ENCODE data around the gene PYGL.

PYGL gene

GRCh38 chr14:50871914-50872732, 72.2 kb downstream of the PYGL start, which contains the start of gene ABHD12B:
TSS of gene ABHD12B (plus strand) at chr14:50872053. CDS start at chr14:50872175, 122 bp downstream.
- DNase-seq (ENCODE audit: low spot score), result no peak

GRCh38 chr14:50871228-50871627, 73.1 kb downstream of the PYGL start:
- DNase-seq (ENCODE audit: low spot score), result no peak

DNA sequence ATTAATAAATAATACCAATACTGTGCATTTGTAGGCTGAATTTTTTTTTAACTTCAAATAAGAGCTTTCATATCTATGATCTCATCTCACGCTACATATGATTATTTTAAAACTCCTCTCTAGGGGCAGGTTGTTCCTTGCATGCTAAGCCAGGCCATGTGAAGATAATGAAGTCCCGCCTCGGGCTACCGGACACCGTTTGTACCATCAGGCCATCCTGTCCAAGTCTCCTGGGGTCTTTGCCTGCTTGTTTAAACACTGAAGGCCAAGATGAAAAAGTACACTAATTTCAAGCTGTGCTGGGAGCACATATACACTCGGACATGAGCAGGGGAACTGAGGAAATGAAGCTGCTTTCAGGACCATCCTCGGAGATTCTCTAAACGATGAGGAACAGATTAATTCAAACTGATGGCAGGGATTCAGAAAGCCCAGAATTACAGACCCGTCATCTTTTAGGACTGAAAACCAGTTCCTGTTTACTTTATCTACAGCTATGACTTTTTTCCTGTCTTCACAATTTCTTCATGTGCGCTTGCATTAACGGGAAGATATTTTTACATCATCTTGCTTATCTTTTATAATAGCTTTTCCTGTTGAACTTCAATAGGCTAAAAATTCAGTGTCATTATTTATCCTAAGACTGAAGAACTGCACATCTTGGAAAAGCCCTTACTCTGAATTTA, 78.7 kb downstream of the PYGL start:
- DNase-seq (ENCODE audit: low spot score), result no peak

DNA sequence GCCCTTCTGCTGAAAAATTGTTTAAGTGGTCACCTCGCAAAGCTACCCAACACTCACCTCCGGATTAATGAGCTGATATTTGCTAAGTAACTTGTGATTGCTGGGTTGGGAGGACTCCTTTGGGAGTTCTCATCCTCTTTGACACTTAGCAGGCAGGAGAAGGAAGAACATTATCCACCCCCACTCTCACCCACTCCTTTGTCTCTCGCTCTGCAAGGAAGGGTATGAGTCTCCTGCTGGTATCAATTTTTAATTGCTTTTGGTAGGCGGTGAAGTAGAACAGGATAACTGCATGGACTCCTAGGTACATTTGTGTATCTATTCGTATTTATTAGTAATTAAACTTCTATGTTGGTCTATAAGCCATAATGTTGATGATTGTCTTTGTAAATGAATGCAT, 79.3 kb downstream of the PYGL start:
- no peak for DNase-seq (ENCODE audit: low spot score)

DNA sequence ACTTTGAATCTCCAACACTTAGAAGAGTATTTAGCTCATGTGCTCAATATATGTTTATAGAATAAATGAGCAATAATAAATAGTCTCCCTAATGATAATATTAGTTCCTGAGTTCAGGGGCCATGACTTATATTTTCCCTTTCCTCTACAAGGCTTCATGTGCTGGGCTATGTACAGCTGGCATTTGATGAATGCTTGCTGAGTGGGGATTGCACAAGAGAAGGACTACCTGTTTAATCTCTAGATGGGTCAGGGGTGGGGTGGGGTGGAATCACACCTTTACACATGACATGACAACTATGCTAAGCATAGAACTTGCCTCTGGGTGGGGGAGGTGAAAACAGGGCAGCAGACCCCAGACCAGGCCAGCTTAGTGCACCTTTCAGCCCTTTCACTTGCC, 80.0 kb downstream of the PYGL start:
- DNase-seq (ENCODE audit: low spot score), result no peak

DNA sequence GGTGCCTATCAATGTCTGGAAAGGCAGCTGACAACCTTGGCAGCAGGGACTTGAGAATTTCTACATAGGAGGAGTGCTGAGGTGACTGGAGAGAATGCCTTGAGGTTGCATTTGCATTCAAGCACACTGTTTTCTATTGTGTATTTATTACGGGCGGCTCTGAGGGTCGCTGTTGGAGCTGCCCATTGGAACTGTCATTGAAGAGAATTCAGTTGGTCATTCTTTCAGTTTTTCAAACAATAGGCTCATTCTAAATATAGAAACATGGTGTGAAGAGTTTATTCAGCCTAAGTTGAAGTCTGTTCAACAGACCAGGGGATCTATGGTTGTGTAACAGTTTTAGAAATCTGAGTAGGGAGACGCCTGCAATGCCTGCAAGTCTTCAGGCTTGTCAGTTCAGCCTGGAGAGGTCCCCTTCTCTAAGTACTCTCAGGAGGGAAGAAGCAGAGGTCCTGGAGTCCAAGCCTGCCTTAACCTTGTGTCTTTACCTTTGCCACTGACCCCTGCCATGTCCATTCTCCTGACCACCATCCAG, 82.2 kb downstream of the PYGL start:
- no peak for DNase-seq (ENCODE audit: low spot score)

DNA sequence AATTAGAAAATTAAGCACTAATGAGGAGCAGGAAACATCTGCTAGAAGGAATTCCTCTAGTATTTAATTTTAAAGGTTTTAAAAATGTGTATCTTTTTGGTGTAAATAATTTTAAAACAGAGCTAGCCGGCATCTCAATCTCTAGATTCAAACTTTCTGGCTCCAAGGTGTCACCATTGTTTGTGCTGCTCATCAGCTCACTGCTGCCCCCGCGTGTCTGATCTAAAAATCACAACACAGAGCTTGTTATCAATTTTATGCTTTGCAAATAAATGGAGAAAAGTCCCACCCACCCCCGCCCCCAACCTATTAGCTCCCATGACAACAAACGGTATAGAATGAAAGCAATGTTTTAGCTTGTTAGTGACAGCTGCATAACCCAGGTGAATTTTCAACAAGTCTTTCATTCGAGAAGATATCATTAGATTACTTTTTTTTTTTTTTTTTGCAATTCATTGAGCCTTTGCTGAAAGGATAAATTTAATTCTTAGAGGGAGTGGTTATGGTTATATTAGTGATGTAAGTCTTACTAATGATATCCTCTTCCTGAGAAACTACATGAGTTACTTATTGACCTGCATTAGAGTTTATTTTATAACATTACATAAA, 83.7 kb downstream of the PYGL start:
- peak; percentile 89 for DNase-seq (ENCODE audit: low spot score)

DNA sequence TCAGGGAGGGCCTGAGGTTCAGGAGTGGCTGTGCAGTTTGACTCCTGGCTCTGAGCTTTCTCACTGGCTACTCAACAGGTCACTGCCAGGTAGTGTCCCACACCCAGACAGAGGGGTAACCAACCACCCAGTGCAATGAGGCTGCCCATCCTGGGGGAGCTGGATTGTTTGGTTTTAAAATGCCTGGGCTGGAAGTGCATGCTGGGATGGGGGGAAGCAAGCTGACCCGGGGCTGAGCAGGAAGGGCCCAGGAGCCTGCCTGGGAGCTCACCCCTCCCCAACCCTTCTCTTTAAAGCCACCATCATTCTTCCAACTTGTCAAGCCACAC, 85.0 kb downstream of the PYGL start:
- no peak for DNase-seq (ENCODE audit: low spot score)

DNA sequence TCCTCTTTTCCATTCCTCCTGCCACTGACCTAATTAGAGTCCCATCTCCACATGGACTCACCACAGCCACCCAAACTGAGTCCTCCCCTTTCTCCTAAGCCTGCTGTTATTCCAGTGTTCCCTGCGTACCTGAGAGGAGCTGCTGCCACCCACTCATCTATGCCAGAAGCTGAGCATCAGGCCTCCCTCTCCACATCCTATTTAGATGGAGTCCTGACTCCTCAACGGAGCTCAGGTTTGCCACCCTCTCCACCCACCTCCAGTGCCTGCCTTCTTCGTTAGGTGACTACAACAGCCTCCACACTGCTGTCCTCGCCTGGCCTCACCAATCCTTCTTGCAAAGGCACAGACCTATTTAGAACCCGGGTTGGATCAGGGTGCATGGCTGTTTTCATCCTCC, 87.6 kb downstream of the PYGL start:
- no peak for DNase-seq (ENCODE audit: low spot score)

GRCh38 chr14:50855558-50855957, 88.7 kb downstream of the PYGL start:
- no peak for DNase-seq (ENCODE audit: low spot score)

All from Ammon's horn (tissue), 1 donor.